Left cardiac atrium (tissue), 4 donors: ENCODE measurements around the gene KDM3B. TPM values are rescaled to one million over a fixed set of nuclear protein-coding genes. Genes with fewer than 3 reads are reported as not detected.
A peak's percentile ranks its signal among the peaks of the same experiment; 100 is the strongest.
"Not testable (repeated sequence)": the region's sequence is repeated elsewhere in the genome, so short reads cannot be mapped to it uniquely, and the experiment has no call there.

ENCODE experiments used
- ATAC-seq, 2 donors: fragments of 200-7000 bp; cut with Tn5 transposase; one replicate each; pipeline ENCODE4 v1.9.1; 2020; ENCODE audit warnings: mild to moderate bottlenecking in 2 of 2, moderate library complexity in 2 of 2
- DNase-seq: peaks from one replicate; pipeline ENCODE4 v3.0.0-alpha.2; 2020
- intact Hi-C, 2 donors: fragments of 100-400 bp; cut with DNase I; formaldehyde crosslinking; loops; one replicate each; pipeline versions ENCODE4 v1.14.1 to v1.15.1; 2022 to 2023
- total RNA-seq, 2 donors: library from RNA; stranded (reverse); fragmentation: NEBNext Ultra II Directional; extraction: Animal tissue kit (Norgen Biotek cat#: 25700); gene quantifications; one replicate each; pipeline ENCODE4 v1.2.1, GENCODE V29; 2021
- donor health status: DM: no; HTN: yes; CAD: no.
- donor health status: DM: no; HTN: yes; CAD: no; lungs with severe emphysema.
- donor health status: DM: yes; HTN: yes; CAD: no.
- donor health status: Dilated cardiomyopathy.

Gene KDM3B
- total RNA-seq, 2 donors from 2014 or later, result 33.9 to 39.8 TPM

- peak; percentile 61 for DNase-seq
These were observed 109.0 kb downstream of the KDM3B start for GRCh38 chr5:138461343-138462125.

GRCh38 chr5:138463419-138464007, 111.0 kb downstream of the KDM3B start:
- intact Hi-C loops, result no loop called here
- DNase-seq (peak; percentile 47), ATAC-seq (no peak)

More at GRCh38 chr5:138461343-138462125, 109.0 kb downstream of the KDM3B start:
- no peak for ATAC-seq
- intact Hi-C loops, result no loop called here

- intact Hi-C loops, result no loop called here
- ATAC-seq, result peak; percentile 74 to 79
- DNase-seq, result peak; percentile 96
These were observed 111.5 kb downstream of the KDM3B start for GRCh38 chr5:138464008-138464387.

GRCh38 chr5:138464388-138465260, 112.1 kb downstream of the KDM3B start:
- intact Hi-C loops, result no loop called here
- DNase-seq (peak; percentile 96), ATAC-seq (peak; percentile 85 to 89)

- DNase-seq, result peak; percentile 97
- ATAC-seq, result peak; percentile 70 to 73
- intact Hi-C loops, result no loop called here
These were observed 113.0 kb downstream of the KDM3B start, which contains the start of gene EGR1 for GRCh38 chr5:138465261-138466124. Gene EGR1 (plus strand): TSS chr5:138465479. CDS start chr5:138465762, 283 bp downstream.

- ATAC-seq, result no peak
- DNase-seq, result no peak
- intact Hi-C loops, result no loop called here
These were observed 113.8 kb downstream of the KDM3B start for GRCh38 chr5:138466125-138466899.

- intact Hi-C loops, result no loop called here
- DNase-seq, result peak; percentile 45
- no peak for ATAC-seq
These were observed 114.6 kb downstream of the KDM3B start for GRCh38 chr5:138466900-138467710.

- intact Hi-C loops, result no loop called here
- ATAC-seq, result no peak
- DNase-seq, result no peak
These were observed 115.2 kb downstream of the KDM3B start for GRCh38 chr5:138467711-138468132.

GRCh38 chr5:138468133-138468965, 115.9 kb downstream of the KDM3B start:
- ATAC-seq (no peak), DNase-seq (no peak)
- intact Hi-C loops, result no loop called here

- DNase-seq, result no peak
- no peak for ATAC-seq
- intact Hi-C loops, result no loop called here
These were observed 116.6 kb downstream of the KDM3B start for GRCh38 chr5:138468966-138469539.

- intact Hi-C loops, result no loop called here
- ATAC-seq, result peak in 1 of 2 donors; percentile 36
- peak; percentile 71 for DNase-seq
These were observed 117.2 kb downstream of the KDM3B start for GRCh38 chr5:138469540-138470321.

GRCh38 chr5:138470322-138471051, 118.0 kb downstream of the KDM3B start:
- ATAC-seq (peak in 1 of 2 donors; percentile 33), DNase-seq (no peak)
- intact Hi-C loops, result no loop called here

- intact Hi-C loops, result no loop called here
These were observed 118.5 kb downstream of the KDM3B start for GRCh38 chr5:138471052-138471361.

GRCh38 chr5:138472353-138472752, 119.9 kb downstream of the KDM3B start:
- DNase-seq, result no peak
- intact Hi-C loops, result no loop called here
- no peak for ATAC-seq

More at GRCh38 chr5:138471052-138471361, 118.5 kb downstream of the KDM3B start:
- no peak for DNase-seq
- no peak for ATAC-seq

GRCh38 chr5:138473151-138473550, 120.7 kb downstream of the KDM3B start:
- DNase-seq, ATAC-seq, intact Hi-C loops: not testable (repeated sequence)
